Measurements from ENCODE around the gene SCGB1A1.

The SCGB1A1 gene

GRCh38 chr11:62413060-62413696, 5.7 kb upstream of the SCGB1A1 start:
- Histone ChIP-seq H3K4me2 (ENCODE audit: low read length) (no peak overlapping the region), H3K36me3 (ENCODE audit: insufficient read depth, low read length) (no peaks in the 10 kb centered on the region), H2AFZ (ENCODE audit: low read length) (no peak overlapping the region), H3K4me1 (ENCODE audit: insufficient read depth, low read length, severe bottlenecking) (no peaks in the 10 kb centered on the region), H3K9ac (ENCODE audit: low read length) (no peak overlapping the region), H3K27ac (ENCODE audit: low read depth, low read length, poor library complexity, severe bottlenecking) (no peak overlapping the region), H3K4me3 (ENCODE audit: low read depth, low read length, poor library complexity, severe bottlenecking) (no peak overlapping the region), H4K20me1 (ENCODE audit: insufficient read depth, low read length) (no peaks in the 10 kb centered on the region), H3F3A (ENCODE audit: insufficient read depth, low read length) (no peaks in the 10 kb centered on the region), H3K79me2 (ENCODE audit: insufficient read depth, low read length) (no peaks in the 10 kb centered on the region), H3K9me3 (ENCODE audit: low read length) (no peaks in the 10 kb centered on the region), H3K9me2 (ENCODE audit: low read depth, low read length) (no peaks in the 10 kb centered on the region), H3K27me3 (ENCODE audit: insufficient read depth, low read length) (0 out of 2 replicates have a peak, but pooled peaks cover 10% of the 10 kb centered on the region)
- no peak for TF ChIP-seq CTCF (IDR thresholded peaks at IDR 0.05; ENCODE audit: low read length)
- TF ChIP-seq EZH2 (IDR thresholded peaks at IDR 0.05; ENCODE audit: borderline replicate concordance, low read length), result no peak

GRCh38 chr11:62416596-62416995, 2.2 kb upstream of the SCGB1A1 start:
- no peaks in the 10 kb centered on the region for H3K9me3 ChIP-seq (ENCODE audit: low read length)
- no peak overlapping the region for H3K9ac ChIP-seq (ENCODE audit: low read length)
- H4K20me1 ChIP-seq (ENCODE audit: insufficient read depth, low read length), result no peaks in the 10 kb centered on the region
- no peak overlapping the region for H2AFZ ChIP-seq (ENCODE audit: low read length)
- H3K9me2 ChIP-seq (ENCODE audit: low read depth, low read length), result no peaks in the 10 kb centered on the region
- no peaks in the 10 kb centered on the region for H3K79me2 ChIP-seq (ENCODE audit: insufficient read depth, low read length)
- H3K4me1 ChIP-seq (ENCODE audit: insufficient read depth, low read length, severe bottlenecking), result no peaks in the 10 kb centered on the region
- TF ChIP-seq CTCF (IDR thresholded peaks at IDR 0.05; ENCODE audit: low read length) (no peak), EZH2 (IDR thresholded peaks at IDR 0.05; ENCODE audit: borderline replicate concordance, low read length) (no peak)
- H3K27ac ChIP-seq (ENCODE audit: low read depth, low read length, poor library complexity, severe bottlenecking), result no peak overlapping the region
- H3K4me3 ChIP-seq (ENCODE audit: low read depth, low read length, poor library complexity, severe bottlenecking), result no peak overlapping the region
- no peaks in the 10 kb centered on the region for H3F3A ChIP-seq (ENCODE audit: insufficient read depth, low read length)
- 0 out of 2 replicates have a peak, but pooled peaks cover 12% of the 10 kb centered on the region for H3K27me3 ChIP-seq (ENCODE audit: insufficient read depth, low read length)
- no peak overlapping the region for H3K4me2 ChIP-seq (ENCODE audit: low read length)
- no peaks in the 10 kb centered on the region for H3K36me3 ChIP-seq (ENCODE audit: insufficient read depth, low read length)

GRCh38 chr11:62418136-62418535, 697 bp upstream of the SCGB1A1 start:
- Histone ChIP-seq H3K27ac (ENCODE audit: low read depth, low read length, poor library complexity, severe bottlenecking) (no peak overlapping the region), H3K9ac (ENCODE audit: low read length) (no peak overlapping the region), H3F3A (ENCODE audit: insufficient read depth, low read length) (no peaks in the 10 kb centered on the region), H4K20me1 (ENCODE audit: insufficient read depth, low read length) (no peaks in the 10 kb centered on the region), H3K79me2 (ENCODE audit: insufficient read depth, low read length) (no peaks in the 10 kb centered on the region), H3K4me3 (ENCODE audit: low read depth, low read length, poor library complexity, severe bottlenecking) (no peak overlapping the region), H3K4me2 (ENCODE audit: low read length) (no peak overlapping the region), H3K9me2 (ENCODE audit: low read depth, low read length) (no peaks in the 10 kb centered on the region), H3K4me1 (ENCODE audit: insufficient read depth, low read length, severe bottlenecking) (no peaks in the 10 kb centered on the region), H3K9me3 (ENCODE audit: low read length) (no peaks in the 10 kb centered on the region), H3K36me3 (ENCODE audit: insufficient read depth, low read length) (no peaks in the 10 kb centered on the region), H3K27me3 (ENCODE audit: insufficient read depth, low read length) (0 out of 2 replicates have a peak, but pooled peaks cover 9% of the 10 kb centered on the region), H2AFZ (ENCODE audit: low read length) (no peak overlapping the region)
- TF ChIP-seq EZH2 (IDR thresholded peaks at IDR 0.05; ENCODE audit: borderline replicate concordance, low read length) (no peak), CTCF (IDR thresholded peaks at IDR 0.05; ENCODE audit: low read length) (no peak)
